K562 (cell line): ENCODE results near the gene PPP2R2D. TPM values are rescaled to one million over a fixed set of nuclear protein-coding genes. Genes with fewer than 3 reads are reported as not detected.

Experiments used
- ATAC-seq: fragments of 200-7000 bp; cut with Tn5 transposase; 3 replicates; pipeline ENCODE4 v1.9.1; 2020; ENCODE audit warnings: moderate library complexity
- BruUV-seq: library from RNA; stranded (reverse); fragments of 400-500 nt; replicated peaks from 2 replicates; lab custom pipeline; 2021; lab: Mats Ljungman, UMichigan
- CTCF ChIA-PET: fragments of 300-600 bp; formaldehyde crosslinking; extraction: SDS; loops from one replicate; lab custom pipeline; 2021; ENCODE audit warnings: low intra/inter-chr PET ratio; lab: Yijun Ruan, JAX
- POLR2A ChIA-PET: fragments of 300-600, 350-650 bp; sonication (Branson Sonifier 250); formaldehyde crosslinking; extraction: SDS; loops from one replicate; lab custom pipeline; 2021; ENCODE audit warnings: antibody characterized with exemption, inconsistent platforms; lab: Yijun Ruan, JAX
- DNase-seq, 4 experiments: peaks; one replicate each; pipeline versions ENCODE4 v3.0.0 to v3.0.0-alpha.2; 2011 to 2018; ENCODE audit warnings: low spot score in 3 of 4, mixed read lengths in 3 of 4; ENCODE audit errors: extremely low read depth in 1 of 4
- FAIRE-seq: peaks from 2 replicates; lab custom pipeline; 2011; peaks lifted over from hg19 to GRCh38; lab: Jason Lieb, UNC
- H2AFZ ChIP-seq: 2 replicates; pipeline ENCODE4 v1.6.0; 2011; ENCODE audit warnings: low read depth, low read length, control low read depth, inconsistent platforms
- H3K27ac ChIP-seq: fragments of 200-600 bp; 3 replicates; pipeline ENCODE4 v1.8.0; 2011; ENCODE audit warnings: low read depth, mild to moderate bottlenecking, control low read depth, inconsistent platforms, low read length, moderate library complexity, mixed read lengths; ENCODE audit errors: extremely low read depth
- H3K27me3 ChIP-seq, 2 experiments: fragments of 300-600 bp in 1 of 2; 2 replicates in 1 of 2; 3 replicates in 1 of 2; pipeline versions ENCODE4 v1.6.0 to v1.8.0; 2011; ENCODE audit warnings: inconsistent platforms in 2 of 2, low read length in 2 of 2, mild to moderate bottlenecking in 1 of 2, mixed read lengths in 1 of 2, moderate library complexity in 1 of 2; ENCODE audit not compliant: control insufficient read depth in 2 of 2, insufficient read depth in 2 of 2
- H3K36me3 ChIP-seq: fragments of 300-600 bp; 3 replicates; pipeline ENCODE4 v1.8.0; 2011; ENCODE audit warnings: mild to moderate bottlenecking, low read length, inconsistent platforms; ENCODE audit not compliant: control insufficient read depth, insufficient read depth
- H3K4me1 ChIP-seq, 2 experiments: fragments of 200-600 bp in 1 of 2; replicated peaks in 1 of 2; 2 replicates in 1 of 2; 3 replicates in 1 of 2; pipeline versions ENCODE4 v1.5.1 to v1.8.0; 2011; ENCODE audit warnings: inconsistent platforms in 2 of 2, low read length in 2 of 2, mild to moderate bottlenecking in 1 of 2, mixed read lengths in 1 of 2, moderate library complexity in 1 of 2; ENCODE audit not compliant: control insufficient read depth in 2 of 2, insufficient read depth in 2 of 2
- H3K4me2 ChIP-seq: 2 replicates; pipeline ENCODE4 v1.6.1; 2011; ENCODE audit warnings: low read length, control low read depth, inconsistent platforms, mixed read lengths; ENCODE audit not compliant: insufficient read depth
- H3K4me3 ChIP-seq: fragments of 200-600 bp; sonication (generic), shearing (Covaris generic); 2 replicates; pipeline ENCODE4 v1.5.1; 2016; ENCODE audit warnings: control low read depth, inconsistent platforms
- H3K79me2 ChIP-seq: fragments of 200-600 bp; 3 replicates; pipeline ENCODE4 v1.8.0; 2011; ENCODE audit warnings: low read length, inconsistent platforms; ENCODE audit not compliant: control insufficient read depth, insufficient read depth
- H3K9ac ChIP-seq, 2 experiments: 2 replicates each; pipeline versions ENCODE4 v1.6.0 to v1.6.1; 2011; ENCODE audit warnings: low read depth in 2 of 2, low read length in 2 of 2, control low read depth in 1 of 2, inconsistent platforms in 1 of 2, mild to moderate bottlenecking in 1 of 2, mixed read lengths in 1 of 2; ENCODE audit not compliant: insufficient read depth in 1 of 2
- H3K9me1 ChIP-seq: one replicate; pipeline ENCODE4 v1.6.0; 2011; ENCODE audit warnings: inconsistent platforms, mild to moderate bottlenecking, low read length, moderate library complexity; ENCODE audit not compliant: control insufficient read depth, insufficient read depth
- H3K9me3 ChIP-seq: replicated peaks from 2 replicates; pipeline ENCODE4 v1.5.1; 2011; ENCODE audit warnings: low read depth, low read length, inconsistent platforms; ENCODE audit not compliant: control insufficient read depth, insufficient read depth
- H4K20me1 ChIP-seq: replicated peaks from 2 replicates; pipeline ENCODE4 v1.6.1; 2011; ENCODE audit warnings: low read length, inconsistent platforms, mixed read lengths; ENCODE audit not compliant: control insufficient read depth, insufficient read depth
- CHD2 ChIP-seq: IDR thresholded peaks from 2 replicates; pipeline ENCODE4 v1.6.1; 2011; ENCODE audit warnings: low read depth, low read length
- CTCF ChIP-seq, 3 experiments: IDR thresholded peaks in 2 of 3; conservative IDR thresholded peaks in 1 of 3; 2 replicates each; pipeline ENCODE4 v1.5.1; 2011 to 2012; ENCODE audit warnings: low read length in 3 of 3, mild to moderate bottlenecking in 3 of 3, control low read depth in 2 of 3, improper control_type of control experiment in 1 of 3, inconsistent platforms in 1 of 3, low read depth in 1 of 3, mixed read lengths in 1 of 3, moderate library complexity in 1 of 3; ENCODE audit not compliant: insufficient read depth in 2 of 3
- RAD21 ChIP-seq, 2 experiments: fragments of 250-450 bp in 1 of 2; fragments of 450-650 bp in 1 of 2; sonication (Bioruptor Pico) in 1 of 2; formaldehyde crosslinking in 1 of 2; IDR thresholded peaks in 1 of 2; conservative IDR thresholded peaks in 1 of 2; 2 replicates each; pipeline versions ENCODE4 v1.4.0 to v1.8.0; 2020 to 2022; ENCODE audit warnings: mild to moderate bottlenecking in 2 of 2, moderate library complexity in 1 of 2
- WGBS: fragments of 100-300 bp; shearing (Covaris generic); methylation state at CpG from one replicate; pipeline ENCODE4 v1.1.6; 2016; ENCODE audit warnings: low coverage, mixed read lengths; ENCODE audit not compliant: insufficient coverage; ENCODE audit errors: missing lambda C conversion rate; 5-methylcytosine and 5-hydroxymethylcytosine counted together
- in situ Hi-C: fragments of 300-500 bp; cut with MboI; formaldehyde crosslinking; loops from 4 replicates; pipeline ENCODE4 v1.15.0; 2018; ENCODE audit warnings: inconsistent platforms, mixed read lengths
- intact Hi-C: fragments of 100-400 bp; cut with micrococcal nuclease; formaldehyde crosslinking; loops from 2 replicates; pipeline ENCODE4 v1.14.2; 2022
- polyA plus RNA-seq, 8 experiments: library from polyadenylated mRNA; depleted of rRNA in 4 of 8; stranded (reverse) in 5 of 8; unstranded in 3 of 8; fragments of >200 nt; fragmentation: Nextera tagmentation in 2 of 8; fragmentation: Illumina TruSeq in 1 of 8; extraction: Ambion mirVana in 2 of 8; extraction: Trizol in 1 of 8; gene quantifications; 2 replicates each; pipeline versions ENCODE4 v1.2.1 to v1.2.3, GENCODE V29; 2011 to 2014; ENCODE audit warnings: inconsistent platforms in 1 of 8, missing spikeins in 1 of 8
- total RNA-seq, 7 experiments: library from RNA; depleted of rRNA in 6 of 7; stranded (reverse); fragments of >200 nt in 6 of 7; fragmentation: Illumina TruSeq in 2 of 7; extraction: Trizol in 2 of 7; gene quantifications; 2 replicates each; pipeline versions ENCODE4 v1.2.1 to v1.2.3, GENCODE V29; 2011 to 2021; ENCODE audit warnings: low replicate concordance in 1 of 7

PPP2R2D gene
- total and polyA plus RNA-seq, 9 of the 15 experiments (the other 6 are each of a cell fraction or from before 2014, with no cell fraction given): 1.9 to 37.0 (median 26.8) TPM

GRCh38 chr10:131854579-131855335 is 46.1 kb upstream of the PPP2R2D start:
- no peak overlapping the region for H3K4me2 ChIP-seq
- H3K79me2 ChIP-seq: no peaks in the 10 kb centered on the region
- H3K9me3 ChIP-seq: no peaks in the 10 kb centered on the region
- H2AFZ ChIP-seq: no peak overlapping the region
- peaks cover 8 to 69% of the 10 kb centered on the region in 2 experiments; a peak in 3 of 5 replicates for H3K27me3 ChIP-seq
- intact Hi-C loops (no loop called here), in situ Hi-C loops (no loop called here)
- H3K9me1 ChIP-seq: no peaks in the 10 kb centered on the region
- H3K4me3 ChIP-seq: no peak overlapping the region
- WGBS: 2% methylated on average over 19 of the region's 22 CpGs
- FAIRE-seq (no peak), ATAC-seq (peak; percentile 71), DNase-seq (peak; percentile 17 to 24 (median 19))
- BruUV-seq: no TSS peak
- peak; percentile 34 to 42 (median 40) for TF ChIP-seq CTCF (IDR thresholded peaks at IDR 0.05 in 2 of 3, conservative IDR thresholded peaks at IDR 0.05 in 1 of 3; ENCODE audit: insufficient read depth in 2 of 3, low read depth in 1 of 3, low read length in 3 of 3)
- TF ChIP-seq RAD21 (CRISPR knock-in tag; conservative IDR thresholded peaks at IDR 0.05 in 1 of 2, IDR thresholded peaks at IDR 0.05 in 1 of 2): peak in 1 of 2 experiments; percentile 30; a peak in 1 of 4 replicates
- TF ChIP-seq CHD2: no peak
- H3K9ac ChIP-seq: no peak overlapping the region
- POLR2A ChIA-PET: interaction anchor here (0.6 kb wide), 1 partner anchor 17 kb away, joined by 4 read pairs; no protein-coding TSS in a partner anchor
- no peaks in the 10 kb centered on the region for H3K36me3 ChIP-seq
- peaks cover 0 to 11% of the 10 kb centered on the region in 2 experiments; a peak in 1 of 5 replicates for H3K4me1 ChIP-seq
- no peaks in the 10 kb centered on the region for H4K20me1 ChIP-seq
- CTCF ChIA-PET: no interaction called here
- H3K27ac ChIP-seq: no peak overlapping the region
